Cardiac muscle cell (in vitro differentiated cells and primary cell): ENCODE data around the gene ULBP2. TPM values are rescaled to one million over a fixed set of nuclear protein-coding genes. Genes with fewer than 3 reads are reported as not detected.
A peak's percentile ranks its signal among the peaks of the same experiment; 100 is the strongest.
"Not testable (repeated sequence)": the region's sequence is repeated elsewhere in the genome, so short reads cannot be mapped to it uniquely, and the experiment has no call there.

Experiments
- DNase-seq, 2 donors: peaks; one replicate each; pipeline versions ENCODE4 v3.0.0 to v3.0.0-alpha.2; 2010 to 2017; ENCODE audit warnings: low read depth in 1 of 2, low spot score in 1 of 2
- H3K27ac ChIP-seq: fragments of 200-600 bp; sonication (generic); 2 replicates; pipeline ENCODE4 v1.5.1; 2016
- H3K27me3 ChIP-seq: fragments of 200-600 bp; sonication (generic); 2 replicates; pipeline ENCODE4 v1.6.0; 2016; ENCODE audit warnings: control low read depth
- H3K36me3 ChIP-seq: fragments of 200-600 bp; sonication (generic); 2 replicates; pipeline ENCODE4 v1.5.1; 2016; ENCODE audit warnings: control low read depth
- H3K4me1 ChIP-seq: fragments of 200-600 bp; sonication (generic); 2 replicates; pipeline ENCODE4 v1.8.1; 2017; ENCODE audit warnings: low read depth, mild to moderate bottlenecking, mixed run types
- H3K4me3 ChIP-seq: fragments of 200-600 bp; sonication (generic); 2 replicates; pipeline ENCODE4 v1.5.1; 2016; ENCODE audit warnings: mild to moderate bottlenecking
- H3K9me3 ChIP-seq: fragments of 200-600 bp; sonication (generic); 2 replicates; pipeline ENCODE4 v1.5.1; 2017; ENCODE audit warnings: low read depth, mild to moderate bottlenecking, control low read depth
- polyA plus RNA-seq: library from polyadenylated mRNA; unstranded; fragments of >200 nt; fragmentation: Nextera tagmentation; extraction: Ambion mirVana; gene quantifications from 2 replicates; pipeline ENCODE4 v1.2.1, GENCODE V29; 2016
- total RNA-seq: library from RNA; depleted of rRNA; stranded (reverse); fragments of >200 nt; gene quantifications from 2 replicates; pipeline ENCODE4 v1.2.3, GENCODE V29; 2016
- TF ChIP-seq, protein P1 (sequence below): IDR thresholded peaks from 2 replicates; pipeline ENCODE4 v1.5.1; 2012; ENCODE audit warnings: low read depth, mild to moderate bottlenecking, low read length

ULBP2 gene
- total and polyA plus RNA-seq, 2 experiments from 2014 or later = not detected

DNA sequence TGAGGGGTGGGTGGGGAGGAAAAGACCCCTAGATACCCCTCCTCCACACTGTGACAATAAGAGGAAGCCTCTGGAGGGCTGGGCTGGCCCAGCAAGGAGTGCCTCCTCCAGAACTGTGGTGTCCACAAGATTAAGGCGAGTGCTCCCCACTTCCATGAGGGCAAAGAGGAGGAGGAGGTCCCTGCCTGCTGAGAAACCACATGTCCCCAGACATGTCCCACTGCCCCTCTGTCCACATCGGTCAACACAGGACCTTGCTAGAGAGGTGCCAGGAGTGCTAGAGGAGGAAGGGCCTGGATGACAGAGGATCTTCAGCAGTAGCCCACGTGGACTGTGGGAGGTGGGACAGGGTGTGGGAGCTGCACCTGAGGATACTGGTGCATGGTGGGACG lies 22.0 kb upstream of the ULBP2 start:
- no peak for DNase-seq
- Histone ChIP-seq H3K27ac (no peak overlapping the region), H3K9me3 (no peaks in the 10 kb centered on the region), H3K27me3 (peaks cover 85% of the 10 kb centered on the region), H3K4me1 (no peaks in the 10 kb centered on the region), H3K4me3 (no peak overlapping the region), H3K36me3 (no peaks in the 10 kb centered on the region)
- TF ChIP-seq, protein P1, sequence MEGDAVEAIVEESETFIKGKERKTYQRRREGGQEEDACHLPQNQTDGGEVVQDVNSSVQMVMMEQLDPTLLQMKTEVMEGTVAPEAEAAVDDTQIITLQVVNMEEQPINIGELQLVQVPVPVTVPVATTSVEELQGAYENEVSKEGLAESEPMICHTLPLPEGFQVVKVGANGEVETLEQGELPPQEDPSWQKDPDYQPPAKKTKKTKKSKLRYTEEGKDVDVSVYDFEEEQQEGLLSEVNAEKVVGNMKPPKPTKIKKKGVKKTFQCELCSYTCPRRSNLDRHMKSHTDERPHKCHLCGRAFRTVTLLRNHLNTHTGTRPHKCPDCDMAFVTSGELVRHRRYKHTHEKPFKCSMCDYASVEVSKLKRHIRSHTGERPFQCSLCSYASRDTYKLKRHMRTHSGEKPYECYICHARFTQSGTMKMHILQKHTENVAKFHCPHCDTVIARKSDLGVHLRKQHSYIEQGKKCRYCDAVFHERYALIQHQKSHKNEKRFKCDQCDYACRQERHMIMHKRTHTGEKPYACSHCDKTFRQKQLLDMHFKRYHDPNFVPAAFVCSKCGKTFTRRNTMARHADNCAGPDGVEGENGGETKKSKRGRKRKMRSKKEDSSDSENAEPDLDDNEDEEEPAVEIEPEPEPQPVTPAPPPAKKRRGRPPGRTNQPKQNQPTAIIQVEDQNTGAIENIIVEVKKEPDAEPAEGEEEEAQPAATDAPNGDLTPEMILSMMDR = no peak

DNA sequence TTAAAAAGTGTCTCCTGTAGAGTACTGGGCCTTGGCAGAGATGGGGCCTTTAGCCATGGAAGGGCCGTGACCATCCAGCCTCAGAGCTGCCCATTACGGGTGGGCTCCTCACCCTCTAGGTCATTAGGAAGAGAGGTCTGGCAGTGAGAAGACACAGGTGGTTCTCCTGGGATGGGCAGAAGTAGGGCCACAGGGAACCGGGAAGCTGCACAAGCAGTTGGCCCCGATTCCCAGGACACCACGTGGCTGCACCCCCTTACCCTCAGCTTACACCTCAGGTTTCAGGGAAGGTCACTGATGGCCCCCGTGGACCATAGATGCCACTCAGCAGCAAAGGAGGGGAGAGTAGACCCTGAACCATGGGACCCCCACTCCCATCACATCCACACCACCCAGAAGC lies 20.5 kb upstream of the ULBP2 start:
- TF ChIP-seq, protein P1 = no peak
- Histone ChIP-seq H3K27ac (no peak overlapping the region), H3K9me3 (no peaks in the 10 kb centered on the region), H3K27me3 (peaks cover 95% of the 10 kb centered on the region), H3K4me3 (no peak overlapping the region), H3K4me1 (no peaks in the 10 kb centered on the region), H3K36me3 (no peaks in the 10 kb centered on the region)
- DNase-seq = no peak

DNA sequence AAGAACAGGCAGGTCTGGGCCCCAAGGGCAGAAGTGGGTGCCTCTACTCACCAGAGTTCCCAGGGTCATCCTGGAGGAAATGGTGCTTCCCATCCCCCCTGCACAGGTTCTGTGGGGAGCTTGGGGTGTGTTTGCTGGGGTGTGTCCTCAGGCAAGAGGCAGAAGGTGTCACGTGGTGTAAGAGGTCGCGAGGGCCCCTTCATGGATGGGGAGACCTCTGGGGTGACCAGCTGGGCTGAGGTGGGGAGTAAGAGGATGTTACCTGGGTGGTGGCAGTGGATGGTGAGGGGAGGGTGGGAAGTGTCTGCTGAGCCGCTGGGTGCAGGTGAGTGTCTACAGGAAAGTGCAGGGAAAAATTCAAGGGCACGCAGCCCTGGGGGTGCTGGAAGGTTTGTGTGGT lies 19.7 kb upstream of the ULBP2 start:
- not testable (repeated sequence) for H3K4me1 ChIP-seq, H3K36me3 ChIP-seq, H3K27ac ChIP-seq, H3K9me3 ChIP-seq, H3K4me3 ChIP-seq, DNase-seq
- peaks cover 94% of the 10 kb centered on the region for H3K27me3 ChIP-seq

DNA sequence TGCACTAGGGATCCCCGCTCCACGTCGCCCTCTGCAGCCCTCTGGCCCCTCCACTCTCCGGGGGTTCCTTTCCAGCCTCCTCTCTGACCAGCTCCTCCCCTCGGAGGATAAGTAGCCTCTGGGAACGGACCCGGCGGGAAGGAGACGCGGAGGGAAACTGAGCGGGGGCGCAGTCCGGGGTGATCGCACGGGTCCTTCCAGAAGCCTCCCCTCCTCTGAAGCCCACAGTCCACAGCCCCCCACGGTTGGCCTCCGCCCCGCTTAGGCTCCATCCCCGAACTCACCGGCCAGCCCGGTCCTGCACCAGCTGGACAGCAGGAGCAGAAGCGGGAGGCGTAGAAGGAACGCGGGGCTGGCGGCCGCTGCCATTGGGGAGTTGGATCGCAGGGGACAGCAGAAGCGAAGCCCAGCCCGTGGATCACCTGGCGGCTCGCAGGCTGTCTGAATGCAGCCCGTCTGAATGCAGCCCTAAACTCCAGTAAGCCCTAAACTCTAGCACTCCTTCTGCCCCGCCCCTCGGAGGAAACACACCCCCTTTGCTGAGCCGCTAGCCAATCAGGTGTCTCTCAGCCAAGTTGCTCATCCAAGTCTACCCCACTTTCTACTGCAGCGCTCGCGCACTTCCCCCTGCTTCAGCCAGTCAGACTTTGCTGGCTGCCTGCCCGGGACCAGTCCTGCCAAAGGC lies 19.0 kb upstream of the ULBP2 start, which contains the start of gene RAET1G:
TSS of gene RAET1G (minus strand) at position 480 of the 685 bp plus-strand sequence. CDS start at position 369, 111 bp downstream.
- TF ChIP-seq, protein P1 = no peak
- Histone ChIP-seq H3K9me3 (no peaks in the 10 kb centered on the region), H3K27ac (no peak within 1 kb of the TSS), H3K27me3 (peaks cover 93% of the 10 kb centered on the region), H3K4me1 (no peaks in the 10 kb centered on the region), H3K4me3 (peak within 1 kb of the TSS; percentile 28), H3K36me3 (no peaks in the 10 kb centered on the region)
- DNase-seq = peak; percentile 87 to 97

DNA sequence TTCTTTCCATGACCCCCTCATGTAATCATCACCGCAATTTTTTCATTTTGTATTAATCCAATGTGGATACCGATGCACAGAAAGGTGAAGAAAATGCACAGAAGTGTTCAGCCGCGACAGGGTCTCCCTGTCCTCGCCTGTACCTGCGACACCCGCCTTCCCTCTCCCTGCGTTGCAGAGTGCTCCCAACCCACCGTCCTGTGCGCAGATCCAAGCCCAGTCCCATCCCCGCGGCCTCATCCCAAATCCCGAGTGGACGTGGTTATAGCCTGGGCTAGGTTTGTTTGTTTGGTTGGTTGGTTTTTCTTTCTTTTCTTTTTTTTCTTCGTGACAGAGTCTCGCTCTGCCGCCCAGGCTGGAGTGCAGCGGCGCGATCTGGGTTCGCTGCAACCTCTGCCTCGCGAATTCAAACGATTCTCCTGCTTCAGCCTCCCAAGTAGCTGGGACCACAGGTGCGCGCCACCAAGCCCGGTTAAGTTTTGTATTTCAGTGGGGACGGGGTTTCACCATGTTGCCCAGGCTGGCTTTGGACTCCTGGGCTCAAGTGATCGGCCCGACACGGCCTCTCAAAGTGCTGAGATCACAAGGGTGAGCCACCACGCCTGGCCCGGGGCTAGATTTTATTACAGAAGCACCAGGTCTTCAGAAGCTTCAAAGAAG lies 18.4 kb upstream of the ULBP2 start:
- H3K27ac ChIP-seq = no peak overlapping the region

More for the DNA sequence above, 18.4 kb upstream of the ULBP2 start:
- DNase-seq = no peak
- TF ChIP-seq, protein P1 = no peak
- Histone ChIP-seq H3K27me3 (peaks cover 90% of the 10 kb centered on the region), H3K36me3 (no peaks in the 10 kb centered on the region), H3K4me3 (peak overlapping the region; percentile 28), H3K9me3 (no peaks in the 10 kb centered on the region), H3K4me1 (no peaks in the 10 kb centered on the region)
